Measurements from ENCODE around the gene NFKBIE. TPM values are rescaled to one million over a fixed set of nuclear protein-coding genes. Genes with fewer than 3 reads are reported as not detected.
A peak's percentile ranks its signal among the peaks of the same experiment; 100 is the strongest.

Gene NFKBIE
- total and polyA plus RNA-seq, 9 of the 15 experiments (the other 6 are each of a cell fraction or from before 2014, with no cell fraction given) = 2.1 to 16.4 (median 11.7) TPM

DNA sequence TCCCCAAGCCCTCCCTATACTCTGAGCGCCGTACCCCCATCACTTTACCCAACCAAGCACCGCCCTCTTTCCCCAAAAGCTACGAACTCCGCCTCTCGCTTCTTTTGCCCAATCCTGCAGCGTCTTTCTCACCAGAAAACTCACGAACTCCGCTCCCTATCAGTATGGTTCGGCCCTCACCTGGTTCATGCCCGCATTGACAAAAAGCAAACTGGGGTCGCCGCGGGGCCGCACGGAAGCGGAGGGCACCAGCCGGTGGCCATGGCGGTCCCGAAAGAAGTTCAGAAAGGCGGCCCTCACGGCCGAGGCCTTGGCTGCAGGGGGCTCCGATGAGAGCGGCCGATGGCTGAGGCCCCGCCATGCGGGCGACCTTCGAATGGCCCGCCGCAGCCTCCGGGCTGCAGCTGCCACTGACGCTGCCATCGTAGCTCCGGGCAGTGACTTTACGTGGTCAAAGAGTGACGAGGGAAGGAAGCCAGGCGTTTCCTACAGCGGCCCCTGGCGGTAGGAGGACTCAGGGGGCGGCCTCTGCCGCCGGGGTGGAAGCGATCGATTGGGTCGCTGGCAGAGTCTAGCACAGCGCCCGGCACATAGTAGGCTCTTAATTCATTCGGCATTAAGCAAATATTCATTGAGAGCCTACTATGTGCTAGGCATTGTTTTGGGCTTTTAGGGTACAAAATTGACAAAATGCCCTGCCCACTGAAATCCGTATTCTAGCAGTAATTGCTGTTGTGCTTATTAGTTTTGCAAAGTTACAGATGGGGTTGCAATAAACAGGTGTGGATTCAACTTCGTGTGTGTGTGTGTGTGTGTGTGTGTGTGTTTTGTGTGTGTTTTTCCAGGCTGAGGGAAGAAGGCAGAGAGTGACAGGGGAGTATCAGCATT is 47.8 kb upstream of the NFKBIE start, which contains the start of gene AARS2 (continued):
- TF ChIP-seq STAG1 (CRISPR knock-in tag; IDR thresholded peaks at IDR 0.05; ENCODE audit: borderline replicate concordance) = no peak
- TF ChIP-seq, protein P1, sequence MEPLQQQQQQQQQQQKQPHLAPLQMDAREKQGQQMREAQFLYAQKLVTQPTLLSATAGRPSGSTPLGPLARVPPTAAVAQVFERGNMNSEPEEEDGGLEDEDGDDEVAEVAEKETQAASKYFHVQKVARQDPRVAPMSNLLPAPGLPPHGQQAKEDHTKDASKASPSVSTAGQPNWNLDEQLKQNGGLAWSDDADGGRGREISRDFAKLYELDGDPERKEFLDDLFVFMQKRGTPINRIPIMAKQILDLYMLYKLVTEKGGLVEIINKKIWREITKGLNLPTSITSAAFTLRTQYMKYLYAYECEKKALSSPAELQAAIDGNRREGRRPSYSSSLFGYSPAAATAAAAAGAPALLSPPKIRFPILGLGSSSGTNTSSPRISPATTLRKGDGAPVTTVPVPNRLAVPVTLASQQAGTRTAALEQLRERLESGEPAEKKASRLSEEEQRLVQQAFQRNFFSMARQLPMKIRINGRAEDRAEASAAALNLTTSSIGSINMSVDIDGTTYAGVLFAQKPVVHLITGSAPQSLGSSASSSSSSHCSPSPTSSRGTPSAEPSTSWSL (CRISPR knock-in tag; IDR thresholded peaks at IDR 0.05; ENCODE audit: borderline replicate concordance) = no peak
- peak; percentile 72 for TF ChIP-seq L3MBTL2 (IDR thresholded peaks at IDR 0.05)
- TF ChIP-seq RBM39 (optimal IDR thresholded peaks at IDR 0.05; ENCODE audit: low read depth, low read length) = peak; percentile 50
- TF ChIP-seq PHF21A (IDR thresholded peaks at IDR 0.05; ENCODE audit: borderline replicate concordance, low read depth) = 0 out of 2 replicates have a peak, but pooled peaks have one; percentile 8
- TF ChIP-seq, protein P2, sequence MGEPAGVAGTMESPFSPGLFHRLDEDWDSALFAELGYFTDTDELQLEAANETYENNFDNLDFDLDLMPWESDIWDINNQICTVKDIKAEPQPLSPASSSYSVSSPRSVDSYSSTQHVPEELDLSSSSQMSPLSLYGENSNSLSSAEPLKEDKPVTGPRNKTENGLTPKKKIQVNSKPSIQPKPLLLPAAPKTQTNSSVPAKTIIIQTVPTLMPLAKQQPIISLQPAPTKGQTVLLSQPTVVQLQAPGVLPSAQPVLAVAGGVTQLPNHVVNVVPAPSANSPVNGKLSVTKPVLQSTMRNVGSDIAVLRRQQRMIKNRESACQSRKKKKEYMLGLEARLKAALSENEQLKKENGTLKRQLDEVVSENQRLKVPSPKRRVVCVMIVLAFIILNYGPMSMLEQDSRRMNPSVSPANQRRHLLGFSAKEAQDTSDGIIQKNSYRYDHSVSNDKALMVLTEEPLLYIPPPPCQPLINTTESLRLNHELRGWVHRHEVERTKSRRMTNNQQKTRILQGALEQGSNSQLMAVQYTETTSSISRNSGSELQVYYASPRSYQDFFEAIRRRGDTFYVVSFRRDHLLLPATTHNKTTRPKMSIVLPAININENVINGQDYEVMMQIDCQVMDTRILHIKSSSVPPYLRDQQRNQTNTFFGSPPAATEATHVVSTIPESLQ (CRISPR knock-in tag; IDR thresholded peaks at IDR 0.05) = peak; percentile 61; the same call in 1 of the 2 replicates
- no peak for TF ChIP-seq MEF2A (IDR thresholded peaks at IDR 0.05; ENCODE audit: control insufficient read depth, low read depth, low read length)
- peak in 1 of 2 experiments; percentile 36; a peak in 1 of 4 replicates for TF ChIP-seq SIX5 (IDR thresholded peaks at IDR 0.05; ENCODE audit: borderline replicate concordance in 1 of 2, insufficient read depth in 1 of 2, low read depth in 1 of 2, low read length in 2 of 2)
- no peak for TF ChIP-seq RBM14 (IDR thresholded peaks at IDR 0.05; ENCODE audit: borderline replicate concordance, insufficient read depth, low read depth, low read length)
- TF ChIP-seq CHD2 (IDR thresholded peaks at IDR 0.05; ENCODE audit: low read depth, low read length) = no peak
- TF ChIP-seq, protein P3, sequence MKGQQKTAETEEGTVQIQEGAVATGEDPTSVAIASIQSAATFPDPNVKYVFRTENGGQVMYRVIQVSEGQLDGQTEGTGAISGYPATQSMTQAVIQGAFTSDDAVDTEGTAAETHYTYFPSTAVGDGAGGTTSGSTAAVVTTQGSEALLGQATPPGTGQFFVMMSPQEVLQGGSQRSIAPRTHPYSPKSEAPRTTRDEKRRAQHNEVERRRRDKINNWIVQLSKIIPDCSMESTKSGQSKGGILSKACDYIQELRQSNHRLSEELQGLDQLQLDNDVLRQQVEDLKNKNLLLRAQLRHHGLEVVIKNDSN (CRISPR knock-in tag; IDR thresholded peaks at IDR 0.05) = peak; percentile 43; the same call in 1 of the 2 replicates
- TF ChIP-seq TEAD1 (CRISPR knock-in tag; IDR thresholded peaks at IDR 0.05) = peak in 1 of 2 experiments; percentile 86; a peak in 2 of 4 replicates
- TF ChIP-seq NR2C2 (CRISPR knock-in tag; IDR thresholded peaks at IDR 0.05) = peak; percentile 72
- TF ChIP-seq NR2C2 (tag; IDR thresholded peaks at IDR 0.05) = peak; percentile 79
- TF ChIP-seq, protein P4, sequence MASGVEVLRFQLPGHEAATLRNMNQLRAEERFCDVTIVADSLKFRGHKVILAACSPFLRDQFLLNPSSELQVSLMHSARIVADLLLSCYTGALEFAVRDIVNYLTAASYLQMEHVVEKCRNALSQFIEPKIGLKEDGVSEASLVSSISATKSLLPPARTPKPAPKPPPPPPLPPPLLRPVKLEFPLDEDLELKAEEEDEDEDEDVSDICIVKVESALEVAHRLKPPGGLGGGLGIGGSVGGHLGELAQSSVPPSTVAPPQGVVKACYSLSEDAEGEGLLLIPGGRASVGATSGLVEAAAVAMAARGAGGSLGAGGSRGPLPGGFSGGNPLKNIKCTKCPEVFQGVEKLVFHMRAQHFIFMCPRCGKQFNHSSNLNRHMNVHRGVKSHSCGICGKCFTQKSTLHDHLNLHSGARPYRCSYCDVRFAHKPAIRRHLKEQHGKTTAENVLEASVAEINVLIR (CRISPR knock-in tag; IDR thresholded peaks at IDR 0.05) = peak; percentile 76
- TF ChIP-seq, protein P5, sequence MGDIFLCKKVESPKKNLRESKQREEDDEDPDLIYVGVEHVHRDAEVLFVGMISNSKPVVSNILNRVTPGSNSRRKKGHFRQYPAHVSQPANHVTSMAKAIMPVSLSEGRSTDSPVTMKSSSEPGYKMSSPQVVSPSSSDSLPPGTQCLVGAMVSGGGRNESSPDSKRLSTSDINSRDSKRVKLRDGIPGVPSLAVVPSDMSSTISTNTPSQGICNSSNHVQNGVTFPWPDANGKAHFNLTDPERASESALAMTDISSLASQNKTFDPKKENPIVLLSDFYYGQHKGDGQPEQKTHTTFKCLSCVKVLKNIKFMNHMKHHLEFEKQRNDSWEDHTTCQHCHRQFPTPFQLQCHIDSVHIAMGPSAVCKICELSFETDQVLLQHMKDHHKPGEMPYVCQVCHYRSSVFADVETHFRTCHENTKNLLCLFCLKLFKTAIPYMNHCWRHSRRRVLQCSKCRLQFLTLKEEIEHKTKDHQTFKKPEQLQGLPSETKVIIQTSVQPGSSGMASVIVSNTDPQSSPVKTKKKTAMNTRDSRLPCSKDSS (IDR thresholded peaks at IDR 0.05; ENCODE audit: low read depth, partially characterized antibody) = peak; percentile 62
- no peak for TF ChIP-seq PPARD (CRISPR knock-in tag; IDR thresholded peaks at IDR 0.05)
- no peak for TF ChIP-seq NR2F6 (CRISPR knock-in tag; IDR thresholded peaks at IDR 0.05)
- no peak for TF ChIP-seq FOXJ3 (CRISPR knock-in tag; IDR thresholded peaks at IDR 0.05)
- TF ChIP-seq SOX6 (IDR thresholded peaks at IDR 0.05) = peak; percentile 74
